MV-4-11 (cell line): Measurements from ENCODE around the gene ZNF774.
A peak's percentile ranks its signal among the peaks of the same experiment; 100 is the strongest.
"Not testable (repeated sequence)": the region's sequence is repeated elsewhere in the genome, so short reads cannot be mapped to it uniquely, and the experiment has no call there.

Source experiments
- DNase-seq: peaks from one replicate; lab custom pipeline; 2025; lab: John Stamatoyannopoulos, UW

Gene ZNF774

GRCh38 chr15:90352107-90352893 lies at the start of gene ZNF774:
TSS of gene ZNF774 (plus strand) at chr15:90352284. CDS start at chr15:90354661, 2,377 bp downstream.
- peak; percentile 93 for DNase-seq

GRCh38 chr15:90305355-90305754 lies 46.7 kb upstream of the ZNF774 start:
- DNase-seq: not testable (repeated sequence)

- peak; percentile 66 for DNase-seq
These were observed 46.2 kb upstream of the ZNF774 start for GRCh38 chr15:90305932-90306331.

GRCh38 chr15:90306560-90306959 lies 45.5 kb upstream of the ZNF774 start:
- peak; percentile 72 for DNase-seq

- DNase-seq: no peak
These were observed 44.4 kb upstream of the ZNF774 start for GRCh38 chr15:90307661-90308060.

- no peak for DNase-seq
These were observed 43.1 kb upstream of the ZNF774 start for GRCh38 chr15:90309020-90309419.

- no peak for DNase-seq
These were observed 36.7 kb upstream of the ZNF774 start for GRCh38 chr15:90315278-90315982.

- DNase-seq: no peak
These were observed 35.9 kb upstream of the ZNF774 start for GRCh38 chr15:90316139-90316538.

GRCh38 chr15:90318591-90318990 lies 33.5 kb upstream of the ZNF774 start:
- no peak for DNase-seq

- DNase-seq: peak; percentile 68
These were observed 31.8 kb upstream of the ZNF774 start for GRCh38 chr15:90320062-90320884.

- no peak for DNase-seq
These were observed 31.2 kb upstream of the ZNF774 start for GRCh38 chr15:90320885-90321278.

GRCh38 chr15:90322538-90322937 lies 29.5 kb upstream of the ZNF774 start:
- DNase-seq: no peak

GRCh38 chr15:90325726-90326125 lies 26.4 kb upstream of the ZNF774 start:
- DNase-seq: peak; percentile 26

GRCh38 chr15:90326441-90326840 lies 25.6 kb upstream of the ZNF774 start:
- peak; percentile 6 for DNase-seq

- DNase-seq: peak; percentile 89
These were observed 24.8 kb upstream of the ZNF774 start for GRCh38 chr15:90327311-90327710.

- no peak for DNase-seq
These were observed 17.8 kb upstream of the ZNF774 start for GRCh38 chr15:90334304-90334731.

- DNase-seq: peak; percentile 99
These were observed 15.4 kb upstream of the ZNF774 start for GRCh38 chr15:90336705-90337141.

GRCh38 chr15:90337256-90337655 lies 14.8 kb upstream of the ZNF774 start:
- peak; percentile 48 for DNase-seq

- no peak for DNase-seq
These were observed 13.6 kb upstream of the ZNF774 start for GRCh38 chr15:90338532-90338931.

- DNase-seq: no peak
These were observed 11.7 kb upstream of the ZNF774 start for GRCh38 chr15:90340345-90340744.

GRCh38 chr15:90343302-90343790 lies 8.7 kb upstream of the ZNF774 start:
- no peak for DNase-seq

- peak; percentile 28 for DNase-seq
These were observed 7.4 kb upstream of the ZNF774 start for GRCh38 chr15:90344662-90345061.
